ENCODE data around the gene GMDS.

The GMDS gene

GRCh38 chr6:1819007-1819406 is 426.4 kb downstream of the GMDS start:
- ATAC-seq = no peak

GRCh38 chr6:1817033-1817761 is 428.2 kb downstream of the GMDS start:
- TF ChIP-seq ZC3H10 (CRISPR knock-in tag; IDR thresholded peaks at IDR 0.05) = no peak
- TF ChIP-seq GLIS3 (CRISPR knock-in tag; IDR thresholded peaks at IDR 0.05) = no peak
- no peak for TF ChIP-seq CSRNP3 (CRISPR knock-in tag; IDR thresholded peaks at IDR 0.05)
- TF ChIP-seq CREB5 (CRISPR knock-in tag; IDR thresholded peaks at IDR 0.05; ENCODE audit: low read depth) = no peak
- no peak for TF ChIP-seq TSHZ2 (CRISPR knock-in tag; IDR thresholded peaks at IDR 0.05)
- no peak for TF ChIP-seq ESRRG (CRISPR knock-in tag; IDR thresholded peaks at IDR 0.05)
- TF ChIP-seq PATZ1 (CRISPR knock-in tag; IDR thresholded peaks at IDR 0.05; ENCODE audit: borderline replicate concordance) = no peak
- no peak for TF ChIP-seq TCF4 (CRISPR knock-in tag; IDR thresholded peaks at IDR 0.05; ENCODE audit: borderline replicate concordance)
- TF ChIP-seq OSR1 (CRISPR knock-in tag; IDR thresholded peaks at IDR 0.05) = no peak
- TF ChIP-seq ZNF8 (CRISPR knock-in tag; IDR thresholded peaks at IDR 0.05) = no peak
- TF ChIP-seq PPARA (CRISPR knock-in tag; IDR thresholded peaks at IDR 0.05; ENCODE audit: borderline replicate concordance) = no peak
- no peak for TF ChIP-seq ZNF70 (CRISPR knock-in tag; IDR thresholded peaks at IDR 0.05)
- no peak for TF ChIP-seq ISL1 (CRISPR knock-in tag; IDR thresholded peaks at IDR 0.05)
- TF ChIP-seq TOX (CRISPR knock-in tag; IDR thresholded peaks at IDR 0.05; ENCODE audit: borderline replicate concordance) = no peak
- no peak for TF ChIP-seq SNAI2 (CRISPR knock-in tag; IDR thresholded peaks at IDR 0.05)
- no peak for TF ChIP-seq POU6F1 (CRISPR knock-in tag; IDR thresholded peaks at IDR 0.05; ENCODE audit: borderline replicate concordance, low read depth)
- TF ChIP-seq RARB (CRISPR knock-in tag; IDR thresholded peaks at IDR 0.05) = no peak
- no peak for ATAC-seq

More at GRCh38 chr6:1819007-1819406, 426.4 kb downstream of the GMDS start:
- TF ChIP-seq ZFP3 (CRISPR knock-in tag; IDR thresholded peaks at IDR 0.05) (no peak), GLIS3 (CRISPR knock-in tag; IDR thresholded peaks at IDR 0.05) (no peak), CREB5 (CRISPR knock-in tag; IDR thresholded peaks at IDR 0.05; ENCODE audit: low read depth) (no peak)

- no peak for ATAC-seq
- TF ChIP-seq ZC3H10 (CRISPR knock-in tag; IDR thresholded peaks at IDR 0.05) = no peak
- no peak for TF ChIP-seq TSHZ2 (CRISPR knock-in tag; IDR thresholded peaks at IDR 0.05)
- no peak for TF ChIP-seq ZFP3 (CRISPR knock-in tag; IDR thresholded peaks at IDR 0.05)
- no peak for TF ChIP-seq PATZ1 (CRISPR knock-in tag; IDR thresholded peaks at IDR 0.05; ENCODE audit: borderline replicate concordance)
- TF ChIP-seq BACH2 (CRISPR knock-in tag; IDR thresholded peaks at IDR 0.05; ENCODE audit: borderline replicate concordance) = no peak
- no peak for TF ChIP-seq TOX (CRISPR knock-in tag; IDR thresholded peaks at IDR 0.05; ENCODE audit: borderline replicate concordance)
- TF ChIP-seq ZNF70 (CRISPR knock-in tag; IDR thresholded peaks at IDR 0.05) = no peak
- TF ChIP-seq ISL1 (CRISPR knock-in tag; IDR thresholded peaks at IDR 0.05) = no peak
- TF ChIP-seq ESRRG (CRISPR knock-in tag; IDR thresholded peaks at IDR 0.05) = no peak
- no peak for TF ChIP-seq CSDC2 (CRISPR knock-in tag; IDR thresholded peaks at IDR 0.05)
Measured at GRCh38 chr6:1815827-1816452, 429.5 kb downstream of the GMDS start.

Data from SK-N-SH treated with all-trans-retinoic acid at 6 μM for 48 hours (cell line).